Gastrocnemius medialis (tissue), 4 donors: ENCODE data around the gene HS6ST2.

Source experiments
- CTCF ChIP-seq, 5 experiments: fragments of 450-650 bp in 3 of 5; fragments of 200-600 bp in 2 of 5; sonication (generic) in 2 of 5; IDR thresholded peaks in 4 of 5; conservative IDR thresholded peaks in 1 of 5; 1 replicate in 4 of 5; 2 replicates in 1 of 5; pipeline ENCODE4 v1.5.1; 2016 to 2019; ENCODE audit warnings: antibody characterized with exemption in 5 of 5, mild to moderate bottlenecking in 3 of 5, moderate library complexity in 3 of 5
- POLR2A ChIP-seq, 2 donors: fragments of 450-650 bp; IDR thresholded peaks; one replicate each; pipeline ENCODE4 v1.6.1; 2017; ENCODE audit warnings: antibody characterized with exemption in 2 of 2, mild to moderate bottlenecking in 2 of 2, moderate library complexity in 2 of 2

GRCh38 chrX:132924426-132924825, 34.0 kb downstream of the HS6ST2 start:
- TF ChIP-seq POLR2A (IDR thresholded peaks at IDR 0.05) = no peak
- no peak for TF ChIP-seq CTCF (IDR thresholded peaks at IDR 0.05 in 4 of 5, conservative IDR thresholded peaks at IDR 0.05 in 1 of 5)
